HG03135 (cell line): Measurements from ENCODE around the gene PSMD8.
"Not testable (repeated sequence)": the region's sequence is repeated elsewhere in the genome, so short reads cannot be mapped to it uniquely, and the experiment has no call there.

Source experiments
- ATAC-seq: cut with Tn5 transposase; IDR thresholded peaks from one replicate; pipeline ENCODE4 v1.9.1; 2021; ENCODE audit warnings: mild to moderate bottlenecking, moderate library complexity; ENCODE audit not compliant: unreplicated experiment

PSMD8 gene

DNA sequence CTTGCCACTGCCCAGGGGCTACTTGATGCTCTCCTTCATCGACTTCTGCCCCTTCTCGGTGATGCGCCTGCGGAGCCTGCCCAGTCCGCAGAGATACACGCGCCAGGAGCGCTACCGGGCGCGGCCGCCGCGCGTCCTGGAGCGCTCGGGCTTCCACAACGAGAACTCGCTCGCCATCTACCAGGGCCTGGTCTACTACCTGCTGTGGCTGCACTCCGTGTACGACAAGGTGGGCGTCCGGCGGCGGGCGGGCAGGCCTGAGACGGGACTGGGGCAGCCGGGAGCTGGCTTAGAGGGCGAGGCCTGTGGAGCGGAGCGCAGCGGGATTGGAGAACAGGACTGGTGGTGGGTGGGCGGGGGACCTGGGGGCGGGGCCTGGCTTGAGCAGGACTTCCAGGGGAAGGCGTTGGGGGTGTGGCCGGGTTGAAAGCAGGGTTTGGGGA lies 12.7 kb upstream of the PSMD8 start:
- ATAC-seq: no peak

DNA sequence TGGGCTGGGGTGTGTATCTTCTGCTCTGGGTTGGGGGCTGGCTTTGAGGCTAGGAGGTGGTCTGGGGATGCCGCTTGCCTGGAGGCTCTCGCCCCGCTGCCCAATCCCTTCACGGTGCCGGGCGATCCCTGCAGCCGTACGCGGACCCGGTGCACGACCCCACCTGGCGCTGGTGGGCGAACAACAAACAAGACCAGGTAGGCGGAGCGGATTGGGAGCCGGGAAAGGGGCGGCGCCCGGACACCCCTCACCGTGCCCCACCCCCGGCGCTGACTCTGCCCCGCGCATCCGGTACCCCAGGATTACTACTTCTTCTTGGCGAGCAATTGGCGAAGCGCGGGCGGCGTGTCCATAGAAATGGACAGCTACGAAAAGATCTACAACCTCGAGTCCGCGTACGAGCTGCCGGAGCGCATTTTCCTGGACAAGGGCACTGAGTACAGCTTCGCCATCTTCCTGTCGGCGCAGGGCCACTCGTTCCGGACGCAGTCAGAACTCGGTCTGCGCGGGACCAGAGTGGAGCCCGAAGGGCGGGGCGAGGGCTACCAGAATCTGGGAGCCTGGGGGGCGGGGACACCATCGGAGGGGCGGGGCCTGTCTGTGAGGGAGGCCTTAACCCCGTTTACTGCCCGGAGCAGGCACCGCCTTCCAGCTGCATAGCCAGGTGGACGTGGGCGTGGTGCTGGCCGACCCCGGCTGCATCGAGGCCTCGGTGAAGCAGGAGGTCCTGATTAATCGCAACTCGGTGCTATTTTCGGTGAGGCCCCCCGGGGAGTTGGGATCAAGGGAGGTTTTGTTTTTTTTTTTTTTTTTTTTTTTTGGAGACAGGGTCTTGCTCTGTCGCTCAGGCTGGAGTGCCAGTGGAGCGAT lies 12.1 kb upstream of the PSMD8 start:
- ATAC-seq: no peak

DNA sequence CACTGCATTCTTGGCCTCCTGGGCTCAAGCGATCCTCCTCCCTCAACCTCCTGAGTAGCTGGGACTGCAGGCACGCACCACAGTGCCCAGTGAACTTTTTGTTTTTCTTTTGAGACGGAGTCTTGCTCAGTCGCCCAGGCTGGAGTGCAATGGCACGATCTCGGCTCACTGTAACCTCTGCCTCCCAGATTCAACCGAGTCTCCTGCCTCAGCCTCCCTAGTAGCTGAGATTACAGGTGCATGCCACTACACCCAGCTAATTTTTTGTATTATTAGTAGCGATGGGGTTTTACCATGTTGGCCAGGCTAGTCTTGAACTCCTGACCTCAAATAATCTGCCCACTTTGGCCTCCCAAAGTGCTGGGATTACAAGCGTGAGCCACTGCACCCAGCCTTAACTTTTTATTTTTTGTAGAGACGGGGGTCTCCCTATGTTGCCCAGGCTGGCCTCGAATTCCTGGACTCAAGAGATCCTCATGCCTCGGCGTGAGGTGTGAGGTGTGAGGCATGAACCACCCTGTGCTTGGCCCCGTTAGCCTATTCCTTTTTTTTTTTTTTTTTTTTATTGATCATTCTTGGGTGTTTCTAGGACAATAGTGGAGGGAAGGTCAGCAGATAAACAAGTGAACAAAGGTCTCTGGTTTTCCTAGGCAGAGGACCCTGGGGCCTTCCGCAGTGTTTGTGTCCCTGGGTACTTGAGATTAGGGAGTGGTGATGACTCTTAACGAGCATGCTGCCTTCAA lies 11.3 kb upstream of the PSMD8 start:
- ATAC-seq: not testable (repeated sequence)

- ATAC-seq: no peak
Measured at GRCh38 chr19:38367041-38367440, 7.3 kb upstream of the PSMD8 start.

GRCh38 chr19:38369584-38369983 lies 4.8 kb upstream of the PSMD8 start:
- ATAC-seq: no peak

GRCh38 chr19:38370299-38370698 lies 4.1 kb upstream of the PSMD8 start:
- ATAC-seq: no peak

DNA sequence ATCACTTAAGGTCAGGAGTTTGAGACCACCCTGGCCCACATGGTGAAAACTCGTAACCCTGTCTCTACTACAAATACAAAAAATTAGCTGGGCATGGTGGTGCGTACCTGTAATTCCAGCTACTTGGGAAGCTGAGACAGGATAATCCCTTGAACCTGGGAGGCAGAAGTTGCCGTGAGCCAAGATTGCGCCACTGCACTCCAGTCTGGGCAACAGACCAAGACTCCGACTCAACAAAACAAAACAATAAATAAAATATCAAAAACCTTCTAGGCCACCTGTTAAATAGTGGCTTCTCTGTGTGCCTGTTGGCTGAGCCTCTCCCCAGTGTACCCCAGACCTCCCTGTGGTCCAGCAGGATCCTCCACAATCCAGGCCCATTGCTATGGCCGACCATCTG lies 3.3 kb upstream of the PSMD8 start:
- ATAC-seq: no peak

DNA sequence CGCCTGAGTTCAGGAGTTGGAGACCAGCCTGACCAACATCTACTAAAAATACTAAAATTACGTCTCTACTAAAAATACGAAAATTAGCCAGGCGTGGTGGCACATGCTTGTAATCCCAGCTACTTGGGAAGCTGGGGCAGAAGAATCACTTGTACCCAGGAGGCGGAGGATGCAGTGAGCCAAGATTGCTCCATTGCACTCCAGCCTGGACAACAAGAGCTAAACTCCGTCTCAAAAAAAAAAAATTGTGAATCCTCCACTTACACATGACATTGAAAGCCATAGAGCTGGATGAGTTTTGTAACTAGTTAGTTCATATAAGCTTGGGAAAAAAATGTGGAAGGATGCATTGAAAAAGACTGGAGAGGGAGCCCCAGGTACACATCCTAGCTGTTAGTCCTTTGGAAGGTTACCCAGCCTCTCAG lies 452 bp upstream of the PSMD8 start:
- no peak for ATAC-seq

GRCh38 chr19:38375098-38375493 lies 725 bp downstream of the PSMD8 start:
- ATAC-seq: no peak

GRCh38 chr19:38375748-38376147 lies 1.4 kb downstream of the PSMD8 start:
- ATAC-seq: no peak

GRCh38 chr19:38376576-38376975 lies 2.2 kb downstream of the PSMD8 start:
- ATAC-seq: no peak

GRCh38 chr19:38377052-38377451 lies 2.7 kb downstream of the PSMD8 start:
- no peak for ATAC-seq

DNA sequence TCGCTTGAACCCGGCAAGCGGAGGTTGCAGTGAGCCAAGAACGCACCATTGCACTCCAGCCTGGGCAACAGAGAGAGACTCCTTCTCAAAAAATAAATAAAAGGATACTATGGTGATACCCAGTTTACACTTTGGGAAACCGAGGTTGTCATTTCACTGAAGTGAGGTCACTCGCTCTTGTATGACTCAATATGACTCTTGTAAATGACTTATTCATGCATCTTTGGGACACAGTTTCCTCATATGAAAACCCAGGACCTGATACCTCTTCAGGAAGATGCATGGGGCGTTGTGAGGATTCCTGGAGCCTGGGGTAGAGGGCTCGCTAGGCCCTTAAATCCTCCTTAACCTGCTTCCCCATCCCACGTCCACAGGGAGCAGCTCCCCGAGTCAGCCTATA lies 4.5 kb downstream of the PSMD8 start:
- ATAC-seq: no peak

DNA sequence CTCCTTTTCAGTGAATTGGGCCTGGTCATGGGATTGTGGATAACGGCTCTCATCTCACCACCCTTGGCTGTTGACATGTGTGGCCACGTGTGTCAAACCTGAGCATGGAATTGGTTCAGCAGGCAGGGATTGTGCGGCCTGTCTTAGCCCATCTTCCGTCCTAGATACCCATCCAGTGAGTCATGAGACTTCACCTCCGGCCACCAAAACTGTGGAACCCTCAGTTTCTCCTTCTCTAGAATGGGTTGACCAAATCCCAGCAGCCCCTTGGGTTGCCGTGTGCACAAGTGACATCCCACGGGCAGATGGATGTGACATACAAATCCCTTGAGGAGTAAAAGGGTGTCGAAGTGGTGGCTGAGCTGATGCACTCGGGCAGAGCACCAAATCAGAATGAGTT lies 6.8 kb downstream of the PSMD8 start:
- no peak for ATAC-seq

GRCh38 chr19:38383184-38383583 lies 8.8 kb downstream of the PSMD8 start:
- ATAC-seq: no peak

DNA sequence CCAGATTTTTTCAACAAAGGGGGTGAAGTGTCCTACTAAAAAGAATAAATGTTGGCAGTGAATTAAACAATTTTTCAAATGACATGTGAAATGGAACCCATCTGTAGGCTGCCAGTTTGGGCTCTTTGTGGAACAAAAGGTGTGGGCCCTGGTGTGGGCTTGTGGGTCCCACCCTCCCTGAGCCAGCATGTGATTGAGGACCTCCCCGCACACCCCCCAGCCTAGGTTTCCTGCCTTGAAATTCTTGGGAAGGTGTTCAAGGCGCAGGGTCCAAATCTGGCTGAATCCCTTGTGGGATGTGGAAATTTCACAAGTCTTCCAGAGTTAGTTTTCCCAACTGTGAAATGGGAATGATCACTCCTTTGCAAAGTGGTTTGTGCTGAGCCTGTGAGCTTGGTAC lies 9.4 kb downstream of the PSMD8 start:
- no peak for ATAC-seq

DNA sequence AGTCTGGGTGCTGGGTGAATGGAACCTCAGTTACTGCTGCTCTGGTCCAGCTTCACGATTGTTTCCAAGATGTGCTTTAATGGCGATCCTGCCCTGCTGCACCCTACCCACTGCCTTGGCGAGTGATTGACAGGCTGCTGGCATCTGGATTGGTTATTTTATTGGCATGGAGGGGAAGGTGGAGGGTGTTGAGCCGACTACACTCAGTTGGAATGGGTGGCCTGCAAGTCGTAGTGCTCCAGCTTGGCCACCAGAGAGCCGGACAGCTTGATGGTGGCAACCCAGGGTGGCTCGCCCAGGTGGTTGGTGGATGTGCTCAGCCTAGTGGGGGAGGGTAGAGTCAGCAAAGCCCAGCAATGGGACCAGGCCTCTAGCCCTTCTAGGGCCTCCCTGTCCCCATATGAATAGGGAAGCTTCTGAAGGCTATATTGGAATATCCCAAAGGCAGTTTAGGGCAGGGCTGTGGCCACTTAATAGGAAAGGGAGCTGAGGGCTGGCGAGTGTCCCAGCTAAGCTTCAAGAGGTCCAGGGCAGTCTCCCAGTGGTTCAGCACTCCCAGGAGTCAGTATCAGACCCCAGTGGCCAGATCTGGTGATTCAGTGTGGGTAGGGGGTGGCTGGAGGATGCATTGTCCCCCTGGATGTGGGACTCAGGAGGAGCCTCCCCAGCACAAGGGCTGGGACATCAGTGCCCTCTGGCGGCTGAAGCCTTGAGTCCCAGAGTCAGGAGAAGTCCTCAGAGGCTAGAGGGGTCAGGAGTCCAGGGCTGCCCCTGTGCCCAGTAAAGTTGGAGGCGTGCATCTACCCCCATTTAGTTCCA lies 10.0 kb downstream of the PSMD8 start:
- no peak for ATAC-seq

GRCh38 chr19:38385057-38385803 lies 10.9 kb downstream of the PSMD8 start:
- no peak for ATAC-seq

DNA sequence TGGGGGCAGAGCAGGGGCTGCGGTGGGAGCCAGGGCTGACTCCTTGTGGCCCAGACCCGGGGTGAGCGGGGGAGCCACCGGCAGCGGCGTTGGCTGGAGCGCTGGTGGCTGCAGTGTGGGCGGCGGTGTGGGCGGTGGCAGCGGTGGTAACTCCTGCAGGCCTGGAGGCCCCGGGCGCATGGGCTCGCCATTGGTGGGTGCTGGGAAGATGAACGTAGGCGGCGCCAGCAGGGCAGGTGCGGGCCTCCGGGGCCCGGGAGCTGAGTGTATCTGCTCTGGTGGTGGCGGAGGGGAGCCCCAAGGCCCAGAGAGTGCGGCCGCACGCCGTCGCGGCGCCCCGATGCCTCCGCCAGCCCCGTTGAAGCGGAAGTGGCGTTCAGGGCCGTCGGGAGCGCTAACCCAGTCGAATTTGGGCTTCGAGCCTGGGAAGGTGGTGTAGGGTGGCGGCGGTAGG lies 11.5 kb downstream of the PSMD8 start:
- no peak for ATAC-seq

GRCh38 chr19:38386300-38386970 lies 12.1 kb downstream of the PSMD8 start:
- no peak for ATAC-seq
